Mesothelial cell of epicardium (in vitro differentiated cells): ENCODE measurements around the gene MYOCD. TPM values are rescaled to one million over a fixed set of nuclear protein-coding genes. Genes with fewer than 3 reads are reported as not detected.

ENCODE experiments used
- DNase-seq, 2 experiments: peaks; one replicate each; pipeline ENCODE4 v3.0.0; 2021; ENCODE audit warnings: low spot score in 2 of 2; ENCODE audit not compliant: unreplicated experiment in 2 of 2
- H3K27ac Mint-ChIP-seq: 2 replicates; pipeline ENCODE4 v1.8.0; 2021; ENCODE audit warnings: mixed read lengths
- H3K27me3 Mint-ChIP-seq: 2 replicates; pipeline ENCODE4 v1.8.0; 2021; ENCODE audit warnings: low read depth, mixed read lengths
- H3K36me3 Mint-ChIP-seq: 2 replicates; pipeline ENCODE4 v1.8.0; 2021; ENCODE audit warnings: mixed read lengths
- H3K4me1 Mint-ChIP-seq: 2 replicates; pipeline ENCODE4 v1.8.0; 2021; ENCODE audit warnings: mixed read lengths
- H3K4me3 Mint-ChIP-seq: 2 replicates; pipeline ENCODE4 v1.8.0; 2021; ENCODE audit warnings: mild to moderate bottlenecking, moderate library complexity, mixed read lengths
- H3K9me3 Mint-ChIP-seq: 2 replicates; pipeline ENCODE4 v1.8.0; 2021; ENCODE audit warnings: mixed read lengths
- CTCF ChIP-seq: fragments of 200-600 bp; sonication (generic); IDR thresholded peaks from one replicate; pipeline ENCODE4 v1.5.0; 2021; ENCODE audit warnings: antibody characterized with exemption; ENCODE audit not compliant: unreplicated experiment
- total RNA-seq: library from RNA; stranded (reverse); gene quantifications from 3 replicates; pipeline ENCODE4 v1.2.1, GENCODE V29; 2021

MYOCD gene
- total RNA-seq, 1 donor from 2014 or later = 10.3 TPM

- no peaks in the 10 kb centered on the region for H3K36me3 Mint-ChIP-seq
- peaks cover 13% of the 10 kb centered on the region for H3K4me1 Mint-ChIP-seq
- no peak overlapping the region for H3K27ac Mint-ChIP-seq
- H3K9me3 Mint-ChIP-seq = peaks cover 4% of the 10 kb centered on the region
- no peak overlapping the region for H3K4me3 Mint-ChIP-seq
- H3K27me3 Mint-ChIP-seq = no peaks in the 10 kb centered on the region
- no peak for DNase-seq
- TF ChIP-seq CTCF = no peak
Observed at GRCh38 chr17:12637745-12638651, 27.7 kb upstream of the MYOCD start.

GRCh38 chr17:12640364-12640763, 25.3 kb upstream of the MYOCD start:
- H3K4me3 Mint-ChIP-seq = no peak overlapping the region
- H3K27ac Mint-ChIP-seq = no peak overlapping the region
- peaks cover 4% of the 10 kb centered on the region for H3K9me3 Mint-ChIP-seq
- H3K36me3 Mint-ChIP-seq = no peaks in the 10 kb centered on the region
- no peak for TF ChIP-seq CTCF
- H3K27me3 Mint-ChIP-seq = no peaks in the 10 kb centered on the region
- H3K4me1 Mint-ChIP-seq = peaks cover 6% of the 10 kb centered on the region
- no peak for DNase-seq

- H3K9me3 Mint-ChIP-seq = peaks cover 4% of the 10 kb centered on the region
- no peak overlapping the region for H3K27ac Mint-ChIP-seq
- peaks cover 5% of the 10 kb centered on the region for H3K4me1 Mint-ChIP-seq
- TF ChIP-seq CTCF = no peak
- no peak for DNase-seq
- no peaks in the 10 kb centered on the region for H3K36me3 Mint-ChIP-seq
- H3K27me3 Mint-ChIP-seq = no peaks in the 10 kb centered on the region
- H3K4me3 Mint-ChIP-seq = no peak overlapping the region
Observed at GRCh38 chr17:12641084-12641483, 24.6 kb upstream of the MYOCD start.

- H3K36me3 Mint-ChIP-seq = no peaks in the 10 kb centered on the region
- DNase-seq = no peak
- no peaks in the 10 kb centered on the region for H3K27me3 Mint-ChIP-seq
- H3K9me3 Mint-ChIP-seq = peaks cover 4% of the 10 kb centered on the region
- H3K4me3 Mint-ChIP-seq = no peak overlapping the region
- TF ChIP-seq CTCF = no peak
- peaks cover 5% of the 10 kb centered on the region for H3K4me1 Mint-ChIP-seq
- no peak overlapping the region for H3K27ac Mint-ChIP-seq
Observed at GRCh38 chr17:12642034-12642433, 23.7 kb upstream of the MYOCD start.

GRCh38 chr17:12643822-12644221, 21.9 kb upstream of the MYOCD start:
- TF ChIP-seq CTCF = no peak
- no peak overlapping the region for H3K4me3 Mint-ChIP-seq
- no peak overlapping the region for H3K27ac Mint-ChIP-seq
- peaks cover 5% of the 10 kb centered on the region for H3K4me1 Mint-ChIP-seq
- no peaks in the 10 kb centered on the region for H3K27me3 Mint-ChIP-seq
- H3K36me3 Mint-ChIP-seq = no peaks in the 10 kb centered on the region
- H3K9me3 Mint-ChIP-seq = peaks cover 4% of the 10 kb centered on the region
- DNase-seq = no peak
